ENCODE measurements around the gene SEC61B. TPM values are rescaled to one million over a fixed set of nuclear protein-coding genes. Genes with fewer than 3 reads are reported as not detected.

Gene SEC61B
- total and polyA plus RNA-seq, 9 of the 15 experiments (the other 6 are each of a cell fraction or from before 2014, with no cell fraction given): 57.8 to 262 (median 172) TPM

DNA sequence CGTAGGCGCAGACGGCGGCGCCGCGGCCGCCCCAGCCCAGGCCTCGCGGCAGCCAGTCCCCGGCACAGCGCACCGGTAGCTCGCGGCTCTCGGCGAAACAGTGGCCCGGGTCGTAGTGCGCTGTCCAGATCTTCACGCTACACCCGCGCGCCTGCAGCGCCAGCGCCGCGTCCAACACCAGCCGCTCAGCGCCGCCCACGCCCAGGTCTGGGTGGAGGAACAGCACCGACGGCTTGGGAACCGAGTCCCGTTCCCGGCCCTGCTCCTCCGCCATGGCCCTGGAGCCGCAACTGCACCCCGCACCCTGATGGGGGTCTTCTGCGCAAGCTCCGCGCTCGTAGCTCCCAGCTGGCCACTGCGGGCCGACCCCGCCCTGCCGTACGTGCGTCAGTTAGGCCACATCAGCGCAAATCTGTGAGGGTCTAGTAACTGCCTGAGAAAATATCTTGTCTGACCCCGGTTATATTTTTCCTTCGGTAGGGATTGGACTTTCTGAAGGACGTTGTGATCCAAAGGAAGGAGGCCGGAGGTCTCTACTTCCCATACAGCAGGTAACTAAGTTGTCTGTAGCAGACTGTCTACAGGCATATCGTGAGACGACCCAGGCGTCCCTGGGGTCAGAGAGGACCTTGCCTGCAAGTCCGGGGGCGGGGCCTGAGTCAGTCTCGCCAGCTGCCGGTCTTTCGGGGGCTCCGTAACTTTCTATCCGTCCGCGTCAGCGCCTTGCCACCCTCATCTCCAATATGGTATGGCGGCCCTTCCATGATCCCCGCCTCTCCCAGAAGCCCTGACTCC, at the start of gene SEC61B, which contains the start of gene ALG2 (continued):
- TF ChIP-seq, protein P1, sequence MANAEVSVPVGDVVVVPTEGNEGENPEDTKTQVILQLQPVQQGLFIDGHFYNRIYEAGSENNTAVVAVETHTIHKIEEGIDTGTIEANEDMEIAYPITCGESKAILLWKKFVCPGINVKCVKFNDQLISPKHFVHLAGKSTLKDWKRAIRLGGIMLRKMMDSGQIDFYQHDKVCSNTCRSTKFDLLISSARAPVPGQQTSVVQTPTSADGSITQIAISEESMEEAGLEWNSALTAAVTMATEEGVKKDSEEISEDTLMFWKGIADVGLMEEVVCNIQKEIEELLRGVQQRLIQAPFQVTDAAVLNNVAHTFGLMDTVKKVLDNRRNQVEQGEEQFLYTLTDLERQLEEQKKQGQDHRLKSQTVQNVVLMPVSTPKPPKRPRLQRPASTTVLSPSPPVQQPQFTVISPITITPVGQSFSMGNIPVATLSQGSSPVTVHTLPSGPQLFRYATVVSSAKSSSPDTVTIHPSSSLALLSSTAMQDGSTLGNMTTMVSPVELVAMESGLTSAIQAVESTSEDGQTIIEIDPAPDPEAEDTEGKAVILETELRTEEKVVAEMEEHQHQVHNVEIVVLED (CRISPR knock-in tag; IDR thresholded peaks at IDR 0.05): peak; percentile 96
- TF ChIP-seq SMAD4 (CRISPR knock-in tag; conservative IDR thresholded peaks at IDR 0.05) (0 out of 2 replicates have a peak, but pooled peaks have one; percentile 42), MYC (IDR thresholded peaks at IDR 0.05; ENCODE audit: low read depth, low read length) (peak; percentile 61), MYC (CRISPR knock-in tag; IDR thresholded peaks at IDR 0.05; ENCODE audit: borderline replicate concordance, low read depth) (no peak), ARNT (IDR thresholded peaks at IDR 0.05) (0 out of 4 replicates have a peak, but pooled peaks of 1 of the 2 experiments have one; percentile 38), FIP1L1 (IDR thresholded peaks at IDR 0.05; ENCODE audit: low read depth, low read length, poor library complexity, severe bottlenecking) (peak; percentile 45), ADNP (tag; IDR thresholded peaks at IDR 0.05) (no peak), HMG20A (CRISPR knock-in tag; conservative IDR thresholded peaks at IDR 0.05) (no peak), BRF1 (IDR thresholded peaks at IDR 0.05; ENCODE audit: borderline replicate concordance, extremely low read depth, insufficient read length) (no peak), MYNN (IDR thresholded peaks at IDR 0.05) (no peak), MYNN (CRISPR knock-in tag; IDR thresholded peaks at IDR 0.05) (no peak), MAFF (IDR thresholded peaks at IDR 0.05; ENCODE audit: low read length) (peak; percentile 32), ZNF274 (IDR thresholded peaks at IDR 0.05; ENCODE audit: borderline replicate concordance, low read depth, low read length) (no peak), POLR2AphosphoS2 (IDR thresholded peaks at IDR 0.05; ENCODE audit: low read length) (no peak), ARHGAP35 (IDR thresholded peaks at IDR 0.05; ENCODE audit: partially characterized antibody) (no peak), POLR2H (tag; IDR thresholded peaks at IDR 0.05; ENCODE audit: low read depth) (peak; percentile 65)
- TF ChIP-seq, protein P2, sequence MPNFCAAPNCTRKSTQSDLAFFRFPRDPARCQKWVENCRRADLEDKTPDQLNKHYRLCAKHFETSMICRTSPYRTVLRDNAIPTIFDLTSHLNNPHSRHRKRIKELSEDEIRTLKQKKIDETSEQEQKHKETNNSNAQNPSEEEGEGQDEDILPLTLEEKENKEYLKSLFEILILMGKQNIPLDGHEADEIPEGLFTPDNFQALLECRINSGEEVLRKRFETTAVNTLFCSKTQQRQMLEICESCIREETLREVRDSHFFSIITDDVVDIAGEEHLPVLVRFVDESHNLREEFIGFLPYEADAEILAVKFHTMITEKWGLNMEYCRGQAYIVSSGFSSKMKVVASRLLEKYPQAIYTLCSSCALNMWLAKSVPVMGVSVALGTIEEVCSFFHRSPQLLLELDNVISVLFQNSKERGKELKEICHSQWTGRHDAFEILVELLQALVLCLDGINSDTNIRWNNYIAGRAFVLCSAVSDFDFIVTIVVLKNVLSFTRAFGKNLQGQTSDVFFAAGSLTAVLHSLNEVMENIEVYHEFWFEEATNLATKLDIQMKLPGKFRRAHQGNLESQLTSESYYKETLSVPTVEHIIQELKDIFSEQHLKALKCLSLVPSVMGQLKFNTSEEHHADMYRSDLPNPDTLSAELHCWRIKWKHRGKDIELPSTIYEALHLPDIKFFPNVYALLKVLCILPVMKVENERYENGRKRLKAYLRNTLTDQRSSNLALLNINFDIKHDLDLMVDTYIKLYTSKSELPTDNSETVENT (CRISPR knock-in tag; IDR thresholded peaks at IDR 0.05): peak; percentile 56; the same call in 1 of the 2 replicates
- TF ChIP-seq, protein P3, sequence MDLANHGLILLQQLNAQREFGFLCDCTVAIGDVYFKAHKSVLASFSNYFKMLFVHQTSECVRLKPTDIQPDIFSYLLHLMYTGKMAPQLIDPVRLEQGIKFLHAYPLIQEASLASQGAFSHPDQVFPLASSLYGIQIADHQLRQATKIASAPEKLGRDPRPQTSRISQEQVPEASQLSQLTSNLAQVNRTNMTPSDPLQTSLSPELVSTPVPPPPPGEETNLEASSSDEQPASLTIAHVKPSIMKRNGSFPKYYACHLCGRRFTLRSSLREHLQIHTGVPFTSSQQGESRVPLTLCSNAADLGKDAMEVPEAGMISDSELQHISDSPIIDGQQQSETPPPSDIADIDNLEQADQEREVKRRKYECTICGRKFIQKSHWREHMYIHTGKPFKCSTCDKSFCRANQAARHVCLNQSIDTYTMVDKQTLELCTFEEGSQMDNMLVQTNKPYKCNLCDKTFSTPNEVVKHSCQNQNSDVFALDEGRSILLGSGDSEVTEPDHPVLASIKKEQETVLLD (IDR thresholded peaks at IDR 0.05): peak; percentile 90
- TF ChIP-seq, protein P4, sequence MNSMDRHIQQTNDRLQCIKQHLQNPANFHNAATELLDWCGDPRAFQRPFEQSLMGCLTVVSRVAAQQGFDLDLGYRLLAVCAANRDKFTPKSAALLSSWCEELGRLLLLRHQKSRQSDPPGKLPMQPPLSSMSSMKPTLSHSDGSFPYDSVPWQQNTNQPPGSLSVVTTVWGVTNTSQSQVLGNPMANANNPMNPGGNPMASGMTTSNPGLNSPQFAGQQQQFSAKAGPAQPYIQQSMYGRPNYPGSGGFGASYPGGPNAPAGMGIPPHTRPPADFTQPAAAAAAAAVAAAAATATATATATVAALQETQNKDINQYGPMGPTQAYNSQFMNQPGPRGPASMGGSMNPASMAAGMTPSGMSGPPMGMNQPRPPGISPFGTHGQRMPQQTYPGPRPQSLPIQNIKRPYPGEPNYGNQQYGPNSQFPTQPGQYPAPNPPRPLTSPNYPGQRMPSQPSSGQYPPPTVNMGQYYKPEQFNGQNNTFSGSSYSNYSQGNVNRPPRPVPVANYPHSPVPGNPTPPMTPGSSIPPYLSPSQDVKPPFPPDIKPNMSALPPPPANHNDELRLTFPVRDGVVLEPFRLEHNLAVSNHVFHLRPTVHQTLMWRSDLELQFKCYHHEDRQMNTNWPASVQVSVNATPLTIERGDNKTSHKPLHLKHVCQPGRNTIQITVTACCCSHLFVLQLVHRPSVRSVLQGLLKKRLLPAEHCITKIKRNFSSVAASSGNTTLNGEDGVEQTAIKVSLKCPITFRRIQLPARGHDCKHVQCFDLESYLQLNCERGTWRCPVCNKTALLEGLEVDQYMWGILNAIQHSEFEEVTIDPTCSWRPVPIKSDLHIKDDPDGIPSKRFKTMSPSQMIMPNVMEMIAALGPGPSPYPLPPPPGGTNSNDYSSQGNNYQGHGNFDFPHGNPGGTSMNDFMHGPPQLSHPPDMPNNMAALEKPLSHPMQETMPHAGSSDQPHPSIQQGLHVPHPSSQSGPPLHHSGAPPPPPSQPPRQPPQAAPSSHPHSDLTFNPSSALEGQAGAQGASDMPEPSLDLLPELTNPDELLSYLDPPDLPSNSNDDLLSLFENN (IDR thresholded peaks at IDR 0.05; ENCODE audit: low read depth in 2 of 2, low read length in 2 of 2): 0 out of 4 replicates have a peak, but pooled peaks of 1 of the 2 experiments have one; percentile 12
